Measurements from ENCODE around the gene MAFB.

MAFB gene

GRCh38 chr20:40681165-40681564 lies 7.9 kb downstream of the MAFB start:
- no peak for DNase-seq

DNA sequence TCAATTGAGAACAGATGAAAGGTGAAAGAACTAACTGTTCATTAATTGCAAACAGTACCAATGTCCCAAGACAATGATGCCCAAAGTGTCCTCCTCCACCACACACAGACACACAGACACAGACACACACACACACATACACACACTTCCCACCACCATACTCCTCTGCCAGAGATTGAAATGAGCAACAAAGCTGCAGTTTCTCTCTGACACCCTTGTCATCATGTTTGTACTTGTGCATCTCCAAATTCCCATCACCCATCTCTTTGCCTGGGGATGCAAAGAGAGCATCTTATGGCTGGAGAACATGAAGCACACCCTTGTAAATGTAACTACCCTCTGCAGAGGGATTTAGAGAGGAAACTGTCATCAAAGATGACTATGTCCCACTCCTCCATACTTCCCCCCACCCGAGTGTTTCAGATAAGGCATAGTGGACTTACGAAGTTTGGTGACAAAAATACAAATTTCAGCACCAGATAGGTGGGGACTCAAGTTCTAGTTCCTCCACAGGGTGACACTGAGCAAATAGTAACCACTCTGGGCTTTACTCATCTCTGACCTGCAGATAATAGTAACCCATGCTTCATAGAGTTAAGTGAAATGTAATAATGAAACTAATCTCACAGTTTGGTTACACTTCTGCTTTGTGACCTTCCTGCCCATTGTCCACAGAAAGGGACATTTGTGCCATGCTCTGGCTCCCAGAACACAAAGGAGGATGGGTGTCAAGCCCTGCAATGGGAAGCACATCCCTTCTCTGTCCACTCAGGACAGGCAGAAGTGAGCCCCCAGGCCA lies 8.7 kb downstream of the MAFB start:
- DNase-seq, result no peak

GRCh38 chr20:40679184-40679583 lies 9.9 kb downstream of the MAFB start:
- DNase-seq, result no peak

- no peak for DNase-seq
Measured at GRCh38 chr20:40678286-40678875, 10.7 kb downstream of the MAFB start.

DNA sequence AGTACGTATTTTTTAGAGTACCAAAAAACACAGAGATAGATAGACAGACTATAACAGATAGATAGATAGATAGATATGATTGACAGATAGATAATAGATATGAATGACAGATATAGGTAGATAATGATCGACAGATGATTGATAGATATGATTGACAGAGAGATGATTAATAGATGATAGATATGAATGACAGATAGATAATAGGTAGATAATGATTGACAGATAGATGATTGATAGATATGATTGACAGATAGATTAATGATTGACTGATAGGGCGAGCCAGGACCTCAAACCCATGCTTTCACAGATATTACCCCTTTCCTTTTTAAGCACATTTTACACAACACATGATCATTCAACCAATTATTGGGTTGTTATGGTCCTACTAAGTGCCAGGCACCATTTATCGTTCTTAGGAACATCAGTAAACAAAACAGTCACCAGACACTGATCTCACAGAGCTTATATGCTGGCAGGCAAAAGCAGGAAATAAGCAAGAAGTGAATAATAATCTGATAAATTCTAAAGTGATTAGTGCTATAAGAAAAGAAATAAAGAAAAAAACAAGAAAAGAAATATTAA lies 11.6 kb downstream of the MAFB start:
- DNase-seq, result no peak

- no peak for DNase-seq
Measured at GRCh38 chr20:40676491-40677269, 12.4 kb downstream of the MAFB start.

GRCh38 chr20:40675599-40676221 lies 13.3 kb downstream of the MAFB start:
- no peak for DNase-seq

GRCh38 chr20:40673442-40673841 lies 15.6 kb downstream of the MAFB start:
- no peak for DNase-seq

DNA sequence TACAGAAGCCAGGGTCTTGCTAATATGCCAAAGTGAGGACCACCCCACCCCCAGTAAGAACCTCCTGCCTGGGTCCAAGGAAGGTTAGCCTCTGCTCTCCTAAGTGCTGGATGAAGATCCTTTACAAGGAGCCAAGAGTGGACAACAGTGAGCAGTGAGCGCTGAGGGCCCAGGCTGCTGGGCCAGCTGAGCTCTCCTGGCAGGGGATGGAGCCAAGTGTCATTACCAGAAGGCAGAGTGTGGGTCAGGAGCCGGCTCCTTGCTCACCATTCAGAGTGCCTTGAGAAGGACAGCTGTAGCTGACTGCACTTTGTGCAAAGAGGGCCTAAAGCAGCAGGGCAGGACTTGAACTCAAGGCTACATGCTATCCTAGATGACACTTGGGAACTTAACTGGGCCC lies 16.9 kb downstream of the MAFB start:
- no peak for DNase-seq

DNA sequence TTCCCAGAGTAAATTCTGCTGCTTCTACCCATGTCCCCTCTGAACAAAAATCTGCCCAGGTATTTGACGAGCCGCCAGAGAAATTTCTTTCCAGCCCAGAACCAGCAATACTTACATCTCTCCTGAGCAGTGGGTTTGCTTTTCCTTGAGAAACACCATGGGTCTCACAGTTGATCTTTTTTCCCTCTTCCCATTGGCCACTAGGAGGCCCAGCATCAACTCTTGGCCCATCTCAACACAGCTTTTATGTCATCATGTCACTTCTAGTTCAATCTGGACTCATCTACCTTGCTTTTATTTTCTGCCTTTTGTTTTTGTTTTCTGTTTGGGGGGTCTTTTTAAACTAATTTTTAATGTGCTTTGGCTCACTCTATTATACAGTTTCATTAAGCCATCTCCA lies 18.8 kb downstream of the MAFB start:
- no peak for DNase-seq

GRCh38 chr20:40669692-40670091 lies 19.3 kb downstream of the MAFB start:
- DNase-seq, result no peak

DNA sequence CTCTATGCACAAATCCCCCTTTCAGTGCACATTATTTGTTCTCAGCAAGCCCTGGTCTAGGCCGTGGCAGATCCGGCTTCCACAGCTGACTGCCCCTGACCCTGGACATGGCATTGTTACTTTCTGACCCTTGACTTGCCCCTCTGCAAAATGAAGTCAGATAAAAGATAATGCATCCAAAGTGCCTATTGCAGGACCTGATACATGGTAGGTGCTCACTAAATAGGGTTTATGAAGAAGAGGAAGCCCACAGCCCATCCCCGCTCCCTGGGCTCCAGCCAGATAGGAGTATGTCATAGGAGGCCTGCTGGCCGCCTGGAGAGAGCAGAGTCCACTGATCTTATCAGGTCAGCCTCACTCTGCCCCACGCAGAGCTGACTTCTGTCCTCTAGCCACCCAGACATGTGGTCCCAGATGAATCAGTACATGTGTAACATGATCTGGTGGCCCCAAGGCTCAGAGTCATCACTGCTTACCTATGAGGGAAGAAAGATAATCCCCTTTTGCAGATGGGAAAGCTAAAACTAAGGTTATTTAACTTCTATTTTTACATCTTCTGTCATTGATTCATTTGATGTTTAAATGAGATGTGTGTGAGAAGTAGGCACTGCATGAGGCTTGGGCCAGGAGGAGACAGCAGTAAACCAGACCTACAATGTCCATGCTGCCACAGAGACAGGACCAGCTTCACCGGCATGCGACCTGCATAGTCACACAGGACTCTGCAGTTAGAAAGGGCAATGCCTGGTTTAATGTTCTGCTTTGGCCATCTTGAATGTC lies 20.4 kb downstream of the MAFB start:
- DNase-seq, result no peak

DNA sequence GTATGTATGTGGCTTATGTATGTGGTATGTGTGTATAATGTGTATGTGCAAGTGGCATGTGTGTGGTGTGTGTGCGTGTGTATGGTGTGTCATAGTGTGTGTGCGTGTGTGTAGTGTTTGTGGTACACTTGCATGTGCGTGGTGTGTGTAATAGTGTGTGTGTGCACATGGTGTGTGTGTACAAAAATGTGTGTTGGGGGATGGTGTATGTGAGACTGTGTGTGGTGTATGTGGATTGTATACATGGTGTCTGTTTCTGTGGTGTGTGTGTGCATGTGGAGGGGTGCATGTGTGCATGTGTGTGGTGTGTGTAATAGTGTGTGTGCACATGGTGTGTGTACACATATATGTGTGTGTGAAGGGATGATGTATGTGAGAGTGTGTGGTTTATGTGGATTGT lies 21.5 kb downstream of the MAFB start:
- DNase-seq, result no peak

- DNase-seq, result no peak
Measured at GRCh38 chr20:40666336-40666735, 22.7 kb downstream of the MAFB start.

- no peak for DNase-seq
Measured at GRCh38 chr20:40664891-40665290, 24.1 kb downstream of the MAFB start.

DNA sequence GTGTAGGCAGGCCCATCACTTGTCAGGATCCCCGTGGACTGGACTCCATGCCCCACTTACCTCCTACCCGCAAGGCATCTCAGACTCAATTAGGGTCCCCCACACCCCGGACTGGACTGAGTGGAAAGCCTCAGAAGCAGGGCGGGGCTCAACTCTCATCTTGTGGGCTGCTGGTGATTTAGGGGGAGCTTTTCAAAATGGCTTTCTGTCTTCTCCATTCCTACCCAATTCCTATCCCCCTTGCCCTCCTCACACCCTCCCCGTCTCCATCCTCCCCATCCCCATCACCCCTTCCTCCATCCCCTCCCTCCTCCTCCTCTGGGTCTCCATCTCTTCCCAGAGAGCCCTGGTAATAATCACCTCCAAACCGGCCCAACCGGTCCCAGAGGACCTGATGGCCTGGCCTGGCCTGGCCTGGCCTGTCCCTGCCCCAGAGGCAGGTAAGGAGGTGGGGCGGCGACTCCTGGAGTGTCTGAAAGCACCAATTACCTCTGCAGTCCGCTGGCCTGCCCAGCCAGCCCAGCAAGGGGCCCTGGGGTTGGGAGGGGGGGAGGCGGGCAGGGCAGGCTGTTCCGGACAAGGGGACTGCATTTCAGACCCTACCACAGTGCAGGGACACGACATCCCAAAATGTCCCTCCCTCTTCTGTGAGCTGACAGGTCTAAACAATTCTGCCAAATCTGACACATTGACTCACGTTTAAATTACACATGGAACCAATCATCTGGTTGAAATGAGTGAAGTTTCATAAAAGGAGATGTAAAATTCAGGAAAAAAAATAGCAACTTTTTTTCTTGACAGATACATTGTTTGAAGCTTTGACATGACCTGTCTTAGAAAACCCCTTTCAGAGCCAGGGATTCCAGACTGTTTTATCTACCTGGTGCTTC lies 24.8 kb downstream of the MAFB start:
- no peak for DNase-seq

DNA sequence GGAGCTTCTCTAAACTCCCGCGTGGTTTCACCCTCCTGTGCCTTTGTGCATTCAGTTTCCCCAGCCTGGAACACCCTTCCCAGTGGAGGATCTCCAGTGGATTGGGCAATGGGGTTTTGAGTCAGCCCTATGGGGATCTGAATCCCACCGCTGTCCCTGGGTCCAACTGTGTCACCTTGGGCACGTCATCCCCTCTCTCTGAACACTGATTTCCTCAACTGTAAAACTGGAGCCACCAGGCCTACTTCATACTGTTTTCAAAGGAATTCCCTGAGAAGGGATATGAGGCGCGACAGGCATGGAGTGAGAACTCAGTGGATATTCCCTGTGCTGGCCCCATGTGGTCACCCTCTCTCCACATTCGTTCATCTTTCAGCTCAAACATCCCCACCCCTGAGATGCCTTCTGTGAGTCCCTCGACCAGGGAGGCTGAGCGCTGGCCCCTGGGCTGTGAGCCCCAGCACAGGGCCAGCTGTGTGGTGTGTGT lies 25.7 kb downstream of the MAFB start:
- no peak for DNase-seq

GRCh38 chr20:40659567-40659966 lies 29.5 kb downstream of the MAFB start:
- no peak for DNase-seq

DNA sequence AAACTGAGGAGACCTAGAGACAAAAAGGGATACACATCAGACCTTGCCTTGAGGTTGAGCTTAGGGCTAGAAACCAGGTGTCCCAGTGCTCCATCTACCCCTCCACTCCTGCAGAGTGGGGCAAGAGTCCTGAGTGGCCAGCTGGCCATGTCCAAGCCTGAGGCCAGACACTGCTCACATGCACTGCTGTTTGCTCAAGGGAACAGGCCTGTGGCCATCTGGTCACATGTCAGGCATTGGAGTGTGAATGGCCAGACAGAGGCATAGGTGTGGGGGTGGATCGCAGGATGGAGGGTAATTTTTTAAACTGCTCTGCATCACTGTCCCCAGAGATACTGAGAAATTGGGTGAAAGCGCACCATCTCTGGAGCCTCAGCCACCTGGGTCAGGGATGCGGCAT lies 30.5 kb downstream of the MAFB start:
- no peak for DNase-seq

DNA sequence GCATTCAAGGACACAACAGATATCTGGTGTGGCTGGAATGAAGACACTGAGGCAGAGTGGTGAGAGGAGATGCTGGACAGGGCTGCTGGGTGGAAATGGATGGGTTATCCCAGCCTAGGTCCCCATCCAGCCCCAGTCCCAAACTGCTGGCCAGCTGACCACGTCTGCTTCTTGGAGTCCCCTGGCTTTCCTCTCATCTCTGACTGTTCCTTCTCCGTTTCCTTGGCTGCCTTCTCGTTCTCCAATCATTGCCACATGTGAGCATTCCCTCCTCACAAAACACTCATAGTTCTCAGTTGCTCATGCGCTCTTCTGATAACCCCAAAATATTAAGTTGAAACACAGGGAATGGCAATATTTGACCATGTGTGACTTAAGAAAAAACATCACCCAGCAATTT lies 31.5 kb downstream of the MAFB start:
- no peak for DNase-seq

DNA sequence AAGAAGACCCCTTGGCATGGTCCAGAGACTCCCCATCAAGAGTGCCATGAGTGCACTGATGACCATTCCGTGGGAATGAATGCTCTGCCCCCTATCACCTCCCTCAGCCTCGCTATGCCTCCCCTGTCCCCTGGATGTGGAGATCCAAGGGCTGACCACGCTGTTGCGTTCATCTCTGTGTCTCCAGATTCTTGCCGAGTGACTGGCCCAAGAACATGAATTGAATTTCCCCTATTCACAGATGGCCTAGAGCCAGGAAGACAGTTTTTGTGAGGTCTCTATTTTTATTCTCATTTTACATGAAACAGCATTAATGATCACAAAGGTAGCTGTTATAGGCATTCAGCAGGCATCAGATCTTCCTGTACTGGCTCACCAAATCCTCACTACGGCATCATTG lies 33.6 kb downstream of the MAFB start:
- no peak for DNase-seq

All from CD4-positive, alpha-beta T cell treated with Interferon alpha-2 for 1 hour (primary cell).